Cardiac fibroblast (primary cell): ENCODE results near the gene GABRD.

ENCODE experiments used
- DNase-seq, 2 donors: peaks; one replicate each; pipeline versions ENCODE4 v3.0.0 to v3.0.0-alpha.2; 2010; ENCODE audit warnings: low read depth in 2 of 2
- H3K4me3 ChIP-seq, 2 donors: replicated peaks in 1 of 2; 1 replicate in 1 of 2; 2 replicates in 1 of 2; pipeline ENCODE4 v1.5.1; 2011; ENCODE audit warnings: low read depth in 2 of 2, low read length in 2 of 2, mild to moderate bottlenecking in 2 of 2, moderate library complexity in 1 of 2
- CTCF ChIP-seq: IDR thresholded peaks from one replicate; pipeline ENCODE4 v1.5.1; 2011; ENCODE audit warnings: low read depth, mild to moderate bottlenecking, low read length, inconsistent platforms

GABRD gene

GRCh38 chr1:2060072-2060471, 40.9 kb downstream of the GABRD start:
- no peak for DNase-seq
- no peak overlapping the region for H3K4me3 ChIP-seq
- no peak for TF ChIP-seq CTCF

- DNase-seq = no peak
Observed at GRCh38 chr1:2060535-2060934, 41.4 kb downstream of the GABRD start.

GRCh38 chr1:2061065-2061778, 42.1 kb downstream of the GABRD start:
- no peak for DNase-seq
- H3K4me3 ChIP-seq = no peak overlapping the region
- TF ChIP-seq CTCF = no peak

More at GRCh38 chr1:2060535-2060934, 41.4 kb downstream of the GABRD start:
- no peak overlapping the region for H3K4me3 ChIP-seq
- no peak for TF ChIP-seq CTCF

GRCh38 chr1:2065699-2066098, 46.6 kb downstream of the GABRD start:
- TF ChIP-seq CTCF = no peak
- no peak overlapping the region for H3K4me3 ChIP-seq
- no peak for DNase-seq

- no peak for DNase-seq
- TF ChIP-seq CTCF = no peak
- no peak overlapping the region for H3K4me3 ChIP-seq
Observed at GRCh38 chr1:2067393-2067792, 48.2 kb downstream of the GABRD start.

- DNase-seq = no peak
- H3K4me3 ChIP-seq = no peak overlapping the region
Observed at GRCh38 chr1:2067981-2068380, 48.8 kb downstream of the GABRD start.

More at GRCh38 chr1:2067981-2068380, 48.8 kb downstream of the GABRD start:
- TF ChIP-seq CTCF = no peak
